Osteocyte (in vitro differentiated cells): Measurements from ENCODE around the gene C1QTNF1. TPM values are rescaled to one million over a fixed set of nuclear protein-coding genes. Genes with fewer than 3 reads are reported as not detected.

ENCODE experiments used
- DNase-seq: peaks from one replicate; pipeline ENCODE4 v3.0.0; 2021; ENCODE audit warnings: mixed read lengths; ENCODE audit not compliant: unreplicated experiment; ENCODE audit errors: extremely low spot score
- H3K27ac Mint-ChIP-seq: one replicate; pipeline ENCODE4 v1.8.0; 2021; ENCODE audit warnings: mild to moderate bottlenecking, mixed read lengths; ENCODE audit not compliant: unreplicated experiment
- H3K27me3 Mint-ChIP-seq: one replicate; pipeline ENCODE4 v1.8.0; 2021; ENCODE audit warnings: mixed read lengths; ENCODE audit not compliant: unreplicated experiment
- H3K36me3 Mint-ChIP-seq: one replicate; pipeline ENCODE4 v1.8.0; 2021; ENCODE audit warnings: mixed read lengths; ENCODE audit not compliant: unreplicated experiment
- H3K4me1 Mint-ChIP-seq: one replicate; pipeline ENCODE4 v1.8.0; 2021; ENCODE audit warnings: mixed read lengths; ENCODE audit not compliant: unreplicated experiment
- H3K4me3 Mint-ChIP-seq: one replicate; pipeline ENCODE4 v1.8.0; 2021; ENCODE audit warnings: mild to moderate bottlenecking, moderate library complexity, mixed read lengths; ENCODE audit not compliant: unreplicated experiment
- H3K9me3 Mint-ChIP-seq: one replicate; pipeline ENCODE4 v1.8.0; 2021; ENCODE audit warnings: mixed read lengths; ENCODE audit not compliant: unreplicated experiment
- CTCF ChIP-seq: fragments of 200-600 bp; sonication (generic); IDR thresholded peaks from 2 replicates; pipeline ENCODE4 v1.5.0; 2021; ENCODE audit warnings: antibody characterized with exemption, mild to moderate bottlenecking, moderate library complexity
- total RNA-seq: library from RNA; stranded (reverse); gene quantifications from 2 replicates; pipeline ENCODE4 v1.2.1, GENCODE V29; 2021

Gene C1QTNF1
- total RNA-seq, 1 donor from 2014 or later, result 203 TPM

DNA sequence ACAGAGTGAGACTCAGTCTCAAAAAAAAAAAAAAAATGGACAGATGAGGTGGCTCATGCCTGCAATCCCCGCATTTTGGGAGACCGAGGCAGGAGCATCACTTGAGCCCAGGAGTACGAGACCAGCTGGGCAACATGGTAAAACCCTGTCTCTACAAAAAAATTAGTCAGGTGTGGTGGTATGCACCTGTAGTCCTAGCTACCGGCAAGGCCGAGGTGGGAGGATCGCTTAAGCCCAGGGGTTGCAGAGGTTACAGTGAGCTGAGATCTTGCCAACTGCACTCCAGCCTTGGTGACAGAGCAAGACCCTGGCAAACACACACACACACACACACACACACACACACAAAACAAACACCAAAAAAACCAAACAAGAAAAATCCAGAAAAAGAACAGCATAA, 43.0 kb downstream of the C1QTNF1 start:
- H3K27ac Mint-ChIP-seq, result no peak overlapping the region
- no peaks in the 10 kb centered on the region for H3K9me3 Mint-ChIP-seq
- TF ChIP-seq CTCF, result no peak
- DNase-seq, result no peak
- no peaks in the 10 kb centered on the region for H3K4me1 Mint-ChIP-seq
- H3K4me3 Mint-ChIP-seq, result no peak overlapping the region
- H3K36me3 Mint-ChIP-seq, result no peaks in the 10 kb centered on the region
- peaks cover 29% of the 10 kb centered on the region for H3K27me3 Mint-ChIP-seq

DNA sequence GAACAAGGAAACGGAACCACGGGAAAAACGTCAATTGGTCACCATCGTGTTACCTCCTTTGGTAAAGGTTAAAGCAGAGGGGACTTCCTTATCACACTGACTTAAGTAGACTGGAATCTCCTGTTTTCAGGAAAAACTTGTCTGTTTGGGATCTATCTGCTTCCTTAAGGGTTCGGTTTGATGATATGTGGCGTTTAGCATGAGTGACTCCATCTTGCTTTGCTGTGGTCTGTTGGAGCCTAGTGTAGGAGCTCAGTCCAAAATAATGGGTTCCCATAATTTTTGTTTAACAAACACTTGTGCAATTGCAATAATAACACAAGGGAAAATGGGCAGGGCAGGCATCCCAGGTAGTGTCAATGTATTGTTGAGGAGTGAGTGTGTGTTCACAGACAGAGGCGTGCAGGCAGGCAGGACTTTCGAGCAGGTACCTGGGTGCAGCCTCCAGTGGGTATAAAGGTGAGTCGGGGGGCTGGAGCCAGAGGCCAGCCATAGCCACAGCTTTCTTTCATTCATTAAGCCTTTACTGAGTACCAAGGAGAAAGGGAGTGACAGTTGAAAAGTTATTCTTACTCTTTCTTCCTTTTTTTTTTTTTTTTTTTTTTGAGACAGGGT, 46.4 kb downstream of the C1QTNF1 start:
- no peak for TF ChIP-seq CTCF
- H3K27me3 Mint-ChIP-seq, result peaks cover 26% of the 10 kb centered on the region
- no peak overlapping the region for H3K27ac Mint-ChIP-seq
- no peak overlapping the region for H3K4me3 Mint-ChIP-seq
- H3K4me1 Mint-ChIP-seq, result peaks cover 4% of the 10 kb centered on the region
- H3K9me3 Mint-ChIP-seq, result no peaks in the 10 kb centered on the region
- no peaks in the 10 kb centered on the region for H3K36me3 Mint-ChIP-seq
- no peak for DNase-seq

DNA sequence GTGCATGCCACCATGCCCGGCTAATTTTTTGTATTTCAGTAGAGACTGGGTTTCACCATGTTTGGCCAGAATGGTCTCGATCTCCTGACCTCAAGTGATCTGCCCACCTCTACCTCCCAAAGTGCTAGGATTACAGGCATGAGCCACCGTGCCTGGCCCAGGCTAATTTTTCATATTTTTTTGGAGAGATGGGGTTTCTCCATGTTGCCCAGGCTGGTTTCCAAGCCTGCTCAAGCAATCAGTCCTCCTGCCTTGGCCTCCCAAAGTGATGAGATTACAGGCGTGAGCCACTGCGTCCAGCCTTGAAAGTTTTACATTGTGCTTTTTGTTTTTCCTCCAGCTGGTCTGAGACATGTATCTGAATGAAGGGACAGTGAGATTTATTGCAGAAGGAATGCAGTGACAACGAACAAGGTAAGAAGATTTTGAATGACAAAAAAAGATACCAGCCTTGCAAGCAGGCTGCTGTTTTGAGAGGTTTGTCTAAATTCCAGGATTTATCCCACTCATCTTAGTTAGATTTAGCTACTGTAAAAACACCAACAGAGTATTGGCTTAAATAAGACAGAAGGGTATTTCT, 47.3 kb downstream of the C1QTNF1 start:
- H3K4me1 Mint-ChIP-seq, result peaks cover 12% of the 10 kb centered on the region
- no peak for TF ChIP-seq CTCF
- H3K27me3 Mint-ChIP-seq, result peaks cover 21% of the 10 kb centered on the region
- no peaks in the 10 kb centered on the region for H3K9me3 Mint-ChIP-seq
- no peak overlapping the region for H3K4me3 Mint-ChIP-seq
- DNase-seq, result no peak
- H3K27ac Mint-ChIP-seq, result no peak overlapping the region
- H3K36me3 Mint-ChIP-seq, result no peaks in the 10 kb centered on the region

DNA sequence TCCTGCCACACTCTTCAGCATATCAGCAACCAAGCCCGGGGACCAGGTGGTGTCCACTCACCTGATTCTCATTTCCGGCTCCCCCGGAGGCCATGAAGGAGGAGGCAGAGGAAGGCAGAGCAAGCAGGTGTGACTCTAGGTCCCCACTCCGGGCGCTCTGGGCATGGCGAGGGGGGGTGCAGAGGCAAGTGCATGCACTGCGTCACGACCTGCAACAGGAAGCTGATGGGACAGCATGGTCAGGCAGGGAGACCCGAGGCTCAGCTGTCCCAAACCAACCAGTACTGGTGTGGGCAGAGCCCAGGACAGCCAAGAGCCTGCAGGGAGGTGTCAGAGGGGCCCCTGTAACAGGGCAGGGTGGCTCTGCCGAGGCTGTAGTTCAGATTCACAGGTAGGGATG, 48.6 kb downstream of the C1QTNF1 start:
- Mint-ChIP-seq H3K27me3 (peaks cover 14% of the 10 kb centered on the region), H3K36me3 (no peaks in the 10 kb centered on the region), H3K27ac (no peak overlapping the region), H3K4me3 (no peak overlapping the region), H3K9me3 (no peaks in the 10 kb centered on the region), H3K4me1 (peaks cover 12% of the 10 kb centered on the region)
- DNase-seq, result no peak
- TF ChIP-seq CTCF, result no peak

DNA sequence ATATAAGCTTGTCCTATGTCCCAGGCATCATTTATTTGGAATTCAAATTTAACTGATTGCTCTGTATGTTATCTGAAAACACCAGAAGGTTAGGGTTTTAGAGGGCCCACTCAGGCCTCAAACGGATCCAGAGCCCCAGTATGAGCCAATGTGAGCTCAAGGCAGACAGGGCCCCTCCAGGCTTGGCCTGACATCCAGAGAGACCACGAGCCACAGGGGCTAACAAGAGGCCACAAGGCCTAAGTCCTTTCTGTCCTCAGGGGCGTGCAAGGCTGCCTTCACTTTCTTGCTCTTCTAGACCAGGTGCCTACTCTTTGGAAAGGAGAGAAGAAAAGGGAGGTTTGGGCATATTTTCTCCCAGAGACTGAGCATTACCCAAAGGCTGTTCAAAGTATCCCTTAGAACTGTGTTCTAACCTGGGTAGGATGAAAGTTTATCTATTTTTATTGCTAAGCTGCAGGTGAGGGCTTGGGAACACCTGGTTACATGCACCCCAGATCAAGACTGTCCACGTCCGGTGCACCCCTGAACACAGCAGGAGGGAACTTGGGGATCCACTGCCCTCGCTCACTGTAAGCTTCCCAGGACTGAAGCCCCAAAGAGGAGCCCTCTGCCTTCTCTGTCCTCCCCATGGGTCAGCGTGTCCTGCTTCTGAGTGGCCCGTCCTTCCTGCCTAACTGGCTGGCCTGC, 49.2 kb downstream of the C1QTNF1 start:
- H3K4me1 Mint-ChIP-seq, result peaks cover 12% of the 10 kb centered on the region
- no peaks in the 10 kb centered on the region for H3K36me3 Mint-ChIP-seq
- no peak for TF ChIP-seq CTCF
- H3K27ac Mint-ChIP-seq, result no peak overlapping the region
- DNase-seq, result no peak
- no peaks in the 10 kb centered on the region for H3K9me3 Mint-ChIP-seq
- no peak overlapping the region for H3K4me3 Mint-ChIP-seq
- peaks cover 14% of the 10 kb centered on the region for H3K27me3 Mint-ChIP-seq
